ENCODE results near the gene TMEM9.

TMEM9 gene

GRCh38 chr1:201092738-201093137 is 61.5 kb downstream of the TMEM9 start:
- CTCF ChIA-PET, result no interaction called here
- POLR2A ChIA-PET, result no interaction called here
- Histone ChIP-seq H3K27ac (ENCODE audit: extremely low read depth, low read depth, low read length) (no peak overlapping the region), H3K9me3 (ENCODE audit: control insufficient read depth, insufficient read depth, low read depth, low read length) (no peaks in the 10 kb centered on the region), H3K4me1 (ENCODE audit: control insufficient read depth, insufficient read depth, low read length) (no peaks in the 10 kb centered on the region), H3K4me3 (ENCODE audit: low read depth, low read length) (no peak overlapping the region), H3K36me3 (ENCODE audit: control insufficient read depth in 2 of 2, insufficient read depth in 1 of 2, low read length in 2 of 2) (no peaks in the 10 kb centered on the region)
- TF ChIP-seq ZNF768 (tag by site-specific recombination; IDR thresholded peaks at IDR 0.05) (0 out of 2 replicates have a peak, but pooled peaks have one; percentile 45), ZBTB8A (tag by site-specific recombination; IDR thresholded peaks at IDR 0.05) (no peak), ZNF501 (tag by site-specific recombination; IDR thresholded peaks at IDR 0.05) (no peak)

DNA sequence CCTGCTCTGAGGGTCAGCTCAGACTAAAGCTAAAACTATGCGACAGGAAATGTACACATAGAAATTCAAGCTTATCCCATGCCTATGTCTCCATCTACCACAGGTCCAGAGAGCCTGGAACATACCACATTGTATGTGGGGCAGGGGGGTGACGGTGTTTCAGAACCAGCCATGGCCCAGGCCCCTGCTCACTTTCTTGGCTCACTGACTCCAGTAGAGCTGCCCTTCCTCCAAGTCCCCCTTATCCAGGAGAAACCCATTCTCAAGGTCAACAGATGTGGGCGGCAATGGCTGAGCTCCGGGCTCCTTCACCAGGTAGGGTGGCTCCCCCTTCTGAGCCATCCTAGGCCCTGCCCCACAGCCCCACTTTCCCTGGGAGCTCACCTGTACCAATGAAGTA is 63.0 kb downstream of the TMEM9 start:
- no peaks in the 10 kb centered on the region for H3K4me1 ChIP-seq (ENCODE audit: control insufficient read depth, insufficient read depth, low read length)

GRCh38 chr1:201090541-201090940 is 63.7 kb downstream of the TMEM9 start:
- TF ChIP-seq ZEB2 (tag by site-specific recombination; IDR thresholded peaks at IDR 0.05), result no peak
- POLR2A ChIA-PET, result no interaction called here
- Histone ChIP-seq H3K9me3 (ENCODE audit: control insufficient read depth, insufficient read depth, low read depth, low read length) (no peaks in the 10 kb centered on the region), H3K36me3 (ENCODE audit: control insufficient read depth in 2 of 2, insufficient read depth in 1 of 2, low read length in 2 of 2) (no peaks in the 10 kb centered on the region), H3K4me3 (ENCODE audit: low read depth, low read length) (no peak overlapping the region), H3K27ac (ENCODE audit: extremely low read depth, low read depth, low read length) (no peak overlapping the region), H3K4me1 (ENCODE audit: control insufficient read depth, insufficient read depth, low read length) (no peaks in the 10 kb centered on the region)
- CTCF ChIA-PET, result interaction anchor here (0.6 to 1.6 kb wide), 3 partner anchors 19 to 74 kb away, joined by 3 to 4 read pairs (median 3); no protein-coding TSS in a partner anchor

More for the DNA sequence above, 63.0 kb downstream of the TMEM9 start:
- POLR2A ChIA-PET, result interaction anchor here (0.5 kb wide), 1 partner anchor 726 kb away, joined by 3 read pairs; no protein-coding TSS in a partner anchor
- Histone ChIP-seq H3K4me3 (ENCODE audit: low read depth, low read length) (no peak overlapping the region), H3K27ac (ENCODE audit: extremely low read depth, low read depth, low read length) (no peak overlapping the region), H3K9me3 (ENCODE audit: control insufficient read depth, insufficient read depth, low read depth, low read length) (no peaks in the 10 kb centered on the region), H3K36me3 (ENCODE audit: control insufficient read depth in 2 of 2, insufficient read depth in 1 of 2, low read length in 2 of 2) (no peaks in the 10 kb centered on the region)
- TF ChIP-seq, protein P1, sequence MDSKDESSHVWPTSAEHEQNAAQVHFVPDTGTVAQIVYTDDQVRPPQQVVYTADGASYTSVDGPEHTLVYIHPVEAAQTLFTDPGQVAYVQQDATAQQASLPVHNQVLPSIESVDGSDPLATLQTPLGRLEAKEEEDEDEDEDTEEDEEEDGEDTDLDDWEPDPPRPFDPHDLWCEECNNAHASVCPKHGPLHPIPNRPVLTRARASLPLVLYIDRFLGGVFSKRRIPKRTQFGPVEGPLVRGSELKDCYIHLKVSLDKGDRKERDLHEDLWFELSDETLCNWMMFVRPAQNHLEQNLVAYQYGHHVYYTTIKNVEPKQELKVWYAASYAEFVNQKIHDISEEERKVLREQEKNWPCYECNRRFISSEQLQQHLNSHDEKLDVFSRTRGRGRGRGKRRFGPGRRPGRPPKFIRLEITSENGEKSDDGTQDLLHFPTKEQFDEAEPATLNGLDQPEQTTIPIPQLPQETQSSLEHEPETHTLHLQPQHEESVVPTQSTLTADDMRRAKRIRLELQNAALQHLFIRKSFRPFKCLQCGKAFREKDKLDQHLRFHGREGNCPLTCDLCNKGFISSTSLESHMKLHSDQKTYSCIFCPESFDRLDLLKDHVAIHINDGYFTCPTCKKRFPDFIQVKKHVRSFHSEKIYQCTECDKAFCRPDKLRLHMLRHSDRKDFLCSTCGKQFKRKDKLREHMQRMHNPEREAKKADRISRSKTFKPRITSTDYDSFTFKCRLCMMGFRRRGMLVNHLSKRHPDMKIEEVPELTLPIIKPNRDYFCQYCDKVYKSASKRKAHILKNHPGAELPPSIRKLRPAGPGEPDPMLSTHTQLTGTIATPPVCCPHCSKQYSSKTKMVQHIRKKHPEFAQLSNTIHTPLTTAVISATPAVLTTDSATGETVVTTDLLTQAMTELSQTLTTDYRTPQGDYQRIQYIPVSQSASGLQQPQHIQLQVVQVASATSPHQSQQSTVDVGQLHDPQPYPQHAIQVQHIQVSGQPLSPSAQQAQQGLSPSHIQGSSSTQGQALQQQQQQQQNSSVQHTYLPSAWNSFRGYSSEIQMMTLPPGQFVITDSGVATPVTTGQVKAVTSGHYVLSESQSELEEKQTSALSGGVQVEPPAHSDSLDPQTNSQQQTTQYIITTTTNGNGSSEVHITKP (tag by site-specific recombination; IDR thresholded peaks at IDR 0.05), result peak; percentile 76
- no peak for TF ChIP-seq ZNF501 (tag by site-specific recombination; IDR thresholded peaks at IDR 0.05)
- CTCF ChIA-PET, result interaction anchor here (0.6 to 1.6 kb wide), 4 partner anchors 8 to 74 kb away, joined by 3 to 4 read pairs (median 3); no protein-coding TSS in a partner anchor

- Histone ChIP-seq H3K36me3 (ENCODE audit: control insufficient read depth in 2 of 2, insufficient read depth in 1 of 2, low read length in 2 of 2) (no peaks in the 10 kb centered on the region), H3K9me3 (ENCODE audit: control insufficient read depth, insufficient read depth, low read depth, low read length) (no peaks in the 10 kb centered on the region), H3K4me1 (ENCODE audit: control insufficient read depth, insufficient read depth, low read length) (no peaks in the 10 kb centered on the region), H3K4me3 (ENCODE audit: low read depth, low read length) (no peak overlapping the region), H3K27ac (ENCODE audit: extremely low read depth, low read depth, low read length) (no peak overlapping the region)
- ChIA-PET CTCF (interaction anchor here (0.6 to 1.6 kb wide), 4 partner anchors 11 to 140 kb away, joined by 3 to 5 read pairs (median 4); no protein-coding TSS in a partner anchor), POLR2A (no interaction called here)
- TF ChIP-seq ZNF146 (tag by site-specific recombination; IDR thresholded peaks at IDR 0.05) (no peak), ZNF658 (tag by site-specific recombination; IDR thresholded peaks at IDR 0.05) (no peak), YY1 (tag by site-specific recombination; IDR thresholded peaks at IDR 0.05) (no peak), ZXDB (tag by site-specific recombination; IDR thresholded peaks at IDR 0.05) (no peak), ZFP3 (tag by site-specific recombination; IDR thresholded peaks at IDR 0.05; ENCODE audit: low read depth) (no peak), SCRT1 (tag by site-specific recombination; IDR thresholded peaks at IDR 0.05; ENCODE audit: borderline replicate concordance) (no peak)
- TF ChIP-seq, protein P2, sequence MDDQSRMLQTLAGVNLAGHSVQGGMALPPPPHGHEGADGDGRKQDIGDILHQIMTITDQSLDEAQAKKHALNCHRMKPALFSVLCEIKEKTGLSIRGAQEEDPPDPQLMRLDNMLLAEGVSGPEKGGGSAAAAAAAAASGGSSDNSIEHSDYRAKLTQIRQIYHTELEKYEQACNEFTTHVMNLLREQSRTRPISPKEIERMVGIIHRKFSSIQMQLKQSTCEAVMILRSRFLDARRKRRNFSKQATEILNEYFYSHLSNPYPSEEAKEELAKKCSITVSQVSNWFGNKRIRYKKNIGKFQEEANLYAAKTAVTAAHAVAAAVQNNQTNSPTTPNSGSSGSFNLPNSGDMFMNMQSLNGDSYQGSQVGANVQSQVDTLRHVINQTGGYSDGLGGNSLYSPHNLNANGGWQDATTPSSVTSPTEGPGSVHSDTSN (CRISPR knock-in tag; IDR thresholded peaks at IDR 0.05), result no peak
- TF ChIP-seq, protein P3, sequence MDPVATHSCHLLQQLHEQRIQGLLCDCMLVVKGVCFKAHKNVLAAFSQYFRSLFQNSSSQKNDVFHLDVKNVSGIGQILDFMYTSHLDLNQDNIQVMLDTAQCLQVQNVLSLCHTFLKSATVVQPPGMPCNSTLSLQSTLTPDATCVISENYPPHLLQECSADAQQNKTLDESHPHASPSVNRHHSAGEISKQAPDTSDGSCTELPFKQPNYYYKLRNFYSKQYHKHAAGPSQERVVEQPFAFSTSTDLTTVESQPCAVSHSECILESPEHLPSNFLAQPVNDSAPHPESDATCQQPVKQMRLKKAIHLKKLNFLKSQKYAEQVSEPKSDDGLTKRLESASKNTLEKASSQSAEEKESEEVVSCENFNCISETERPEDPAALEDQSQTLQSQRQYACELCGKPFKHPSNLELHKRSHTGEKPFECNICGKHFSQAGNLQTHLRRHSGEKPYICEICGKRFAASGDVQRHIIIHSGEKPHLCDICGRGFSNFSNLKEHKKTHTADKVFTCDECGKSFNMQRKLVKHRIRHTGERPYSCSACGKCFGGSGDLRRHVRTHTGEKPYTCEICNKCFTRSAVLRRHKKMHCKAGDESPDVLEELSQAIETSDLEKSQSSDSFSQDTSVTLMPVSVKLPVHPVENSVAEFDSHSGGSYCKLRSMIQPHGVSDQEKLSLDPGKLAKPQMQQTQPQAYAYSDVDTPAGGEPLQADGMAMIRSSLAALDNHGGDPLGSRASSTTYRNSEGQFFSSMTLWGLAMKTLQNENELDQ (tag by site-specific recombination; IDR thresholded peaks at IDR 0.05; ENCODE audit: low read depth), result no peak
- TF ChIP-seq, protein P4, sequence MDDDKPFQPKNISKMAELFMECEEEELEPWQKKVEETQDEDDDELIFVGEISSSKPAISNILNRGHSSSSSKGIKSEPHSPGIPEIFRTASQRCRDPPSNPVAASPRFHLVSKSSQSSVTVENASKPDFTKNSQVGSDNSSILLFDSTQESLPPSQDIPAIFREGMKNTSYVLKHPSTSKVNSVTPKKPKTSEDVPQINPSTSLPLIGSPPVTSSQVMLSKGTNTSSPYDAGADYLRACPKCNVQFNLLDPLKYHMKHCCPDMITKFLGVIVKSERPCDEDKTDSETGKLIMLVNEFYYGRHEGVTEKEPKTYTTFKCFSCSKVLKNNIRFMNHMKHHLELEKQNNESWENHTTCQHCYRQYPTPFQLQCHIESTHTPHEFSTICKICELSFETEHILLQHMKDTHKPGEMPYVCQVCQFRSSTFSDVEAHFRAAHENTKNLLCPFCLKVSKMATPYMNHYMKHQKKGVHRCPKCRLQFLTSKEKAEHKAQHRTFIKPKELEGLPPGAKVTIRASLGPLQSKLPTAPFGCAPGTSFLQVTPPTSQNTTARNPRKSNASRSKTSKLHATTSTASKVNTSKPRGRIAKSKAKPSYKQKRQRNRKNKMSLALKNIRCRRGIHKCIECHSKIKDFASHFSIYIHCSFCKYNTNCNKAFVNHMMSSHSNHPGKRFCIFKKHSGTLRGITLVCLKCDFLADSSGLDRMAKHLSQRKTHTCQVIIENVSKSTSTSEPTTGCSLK (tag by site-specific recombination; IDR thresholded peaks at IDR 0.05), result no peak
These were observed 64.7 kb downstream of the TMEM9 start for GRCh38 chr1:201089596-201089995.

Measured in HEK293 (cell line).